Activated naive CD4-positive, alpha-beta T cell treated with anti-CD3 and anti-CD28 coated beads, Interleukin-2, amount 50 U/mL, for 72 hours (primary cell): ENCODE results near the gene BCAS3. TPM values are rescaled to one million over a fixed set of nuclear protein-coding genes. Genes with fewer than 3 reads are reported as not detected.

Experiments
- ATAC-seq, 2 donors: fragments of 150-1000 bp; cut with Tn5 transposase; 2 replicates each; pipeline ENCODE4 v1.10.0; 2021; ENCODE audit warnings: mild to moderate bottlenecking in 2 of 2, moderate library complexity in 2 of 2
- DNase-seq, 2 donors: peaks; one replicate each; pipeline ENCODE4 v3.0.0; 2021 to 2022; ENCODE audit warnings: low spot score in 2 of 2
- H3K27ac Mint-ChIP-seq, 2 donors: one replicate each; pipeline ENCODE4 v1.8.0; 2022; ENCODE audit warnings: mild to moderate bottlenecking in 2 of 2, mixed read lengths in 2 of 2
- H3K36me3 Mint-ChIP-seq, 2 donors: one replicate each; pipeline ENCODE4 v1.8.0; 2022; ENCODE audit warnings: mixed read lengths in 2 of 2
- H3K9me3 Mint-ChIP-seq, 2 donors: one replicate each; pipeline ENCODE4 v1.8.0; 2022; ENCODE audit warnings: mixed read lengths in 2 of 2
- total RNA-seq, 2 donors: library from RNA; stranded (reverse); gene quantifications; one replicate each; pipeline ENCODE4 v1.2.3, GENCODE V29; 2022

BCAS3 gene
- total RNA-seq, 2 donors from 2014 or later = 10.5 to 24.4 TPM

DNA sequence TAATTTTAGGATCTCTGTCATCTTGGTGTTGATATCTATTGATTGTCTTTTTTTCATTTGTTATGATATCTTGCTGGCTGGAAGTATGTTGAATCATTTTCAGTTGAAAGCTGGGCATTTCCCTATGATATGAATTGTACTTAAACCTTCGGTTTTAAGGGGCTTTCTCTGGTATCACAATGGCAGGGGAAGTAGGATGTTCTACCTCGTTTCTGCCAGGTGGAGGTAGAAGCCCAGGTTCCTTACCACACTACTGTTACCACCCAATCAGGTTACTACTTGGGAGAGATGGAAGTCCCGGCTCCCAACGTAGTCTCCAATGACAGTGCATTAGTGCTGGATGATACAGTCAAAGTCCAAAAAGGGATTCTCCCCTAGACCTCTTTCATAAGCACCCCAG lies 440.3 kb downstream of the BCAS3 start:
- Mint-ChIP-seq H3K27ac (no peak overlapping the region), H3K9me3 (peaks cover 0 to 10% of the 10 kb centered on the region in 2 donors)
- no peak for ATAC-seq

DNA sequence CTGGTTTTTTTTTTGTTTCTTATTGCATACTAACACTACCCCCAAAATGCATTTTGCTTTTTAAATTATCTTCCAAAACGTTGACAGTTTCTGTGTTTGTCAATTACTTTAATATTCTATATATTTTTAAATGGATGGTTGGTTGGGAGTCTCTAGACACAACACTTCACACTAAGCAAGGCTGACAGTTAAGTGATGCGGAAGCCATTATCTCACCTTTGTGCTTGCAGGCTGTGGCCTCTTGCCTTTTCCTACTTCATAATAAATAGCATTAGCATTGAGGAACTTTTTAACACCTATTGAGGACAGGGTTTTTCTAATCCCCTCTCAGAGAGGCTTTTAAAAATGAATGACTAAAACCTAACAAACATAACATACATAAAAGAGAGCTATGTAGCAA lies 441.2 kb downstream of the BCAS3 start:
- ATAC-seq (no peak), DNase-seq (no peak)
- Mint-ChIP-seq H3K27ac (no peak overlapping the region), H3K9me3 (peaks cover 0 to 10% of the 10 kb centered on the region in 2 donors), H3K36me3 (peaks cover 0 to 7% of the 10 kb centered on the region in 2 donors)

More for the DNA sequence above, 440.3 kb downstream of the BCAS3 start:
- DNase-seq = no peak
- H3K36me3 Mint-ChIP-seq = peaks cover 0 to 7% of the 10 kb centered on the region in 2 donors

DNA sequence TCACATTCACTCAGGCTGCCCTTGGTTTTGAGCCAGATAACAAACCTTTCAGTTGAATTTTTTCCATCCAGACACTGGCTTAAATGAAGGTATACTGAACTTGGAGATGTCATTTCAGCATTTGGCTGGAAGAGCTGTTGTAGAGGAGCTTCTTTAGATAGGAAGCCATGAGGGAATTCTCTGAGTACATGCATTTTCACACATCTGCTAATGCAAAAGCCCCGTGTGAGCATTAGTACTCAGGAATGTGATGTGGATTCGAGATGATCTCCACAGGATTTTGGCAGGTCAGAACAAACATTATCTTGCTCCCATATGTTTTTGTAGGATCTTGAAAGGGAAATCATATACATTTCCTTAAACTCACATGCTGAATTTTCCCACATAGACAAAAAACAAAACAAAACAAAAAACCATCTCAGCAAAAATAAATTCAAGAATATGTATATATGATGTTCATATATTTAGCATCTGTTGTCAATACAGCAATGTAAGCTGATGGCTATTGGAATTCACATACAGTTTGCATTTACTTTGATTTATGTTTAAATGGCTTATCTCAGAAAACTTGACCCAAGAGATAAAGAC lies 444.8 kb downstream of the BCAS3 start:
- ATAC-seq = no peak
- no peak for DNase-seq
- Mint-ChIP-seq H3K9me3 (no peaks in the 10 kb centered on the region), H3K36me3 (no peaks in the 10 kb centered on the region), H3K27ac (no peak overlapping the region)

DNA sequence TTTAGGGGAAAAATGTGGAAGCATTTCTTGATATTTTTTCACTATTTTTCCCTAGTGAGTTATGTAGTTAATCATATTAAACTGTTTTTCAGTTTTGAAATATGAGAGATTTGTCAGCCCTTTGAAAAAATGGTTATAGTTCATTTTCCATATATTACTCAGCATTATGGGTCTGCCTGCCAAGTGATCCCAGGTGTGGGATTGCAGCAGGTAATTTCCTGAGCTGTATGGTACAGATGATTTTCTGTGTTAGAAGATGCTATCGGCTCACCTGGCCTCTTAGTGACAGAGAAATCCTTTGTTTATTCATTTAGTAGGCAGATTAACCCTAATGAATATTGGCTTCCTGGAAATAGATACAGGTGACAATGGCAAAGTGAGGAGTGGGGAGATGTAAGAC lies 446.9 kb downstream of the BCAS3 start:
- Mint-ChIP-seq H3K36me3 (no peaks in the 10 kb centered on the region), H3K9me3 (no peaks in the 10 kb centered on the region), H3K27ac (no peak overlapping the region)
- DNase-seq (no peak), ATAC-seq (no peak)

DNA sequence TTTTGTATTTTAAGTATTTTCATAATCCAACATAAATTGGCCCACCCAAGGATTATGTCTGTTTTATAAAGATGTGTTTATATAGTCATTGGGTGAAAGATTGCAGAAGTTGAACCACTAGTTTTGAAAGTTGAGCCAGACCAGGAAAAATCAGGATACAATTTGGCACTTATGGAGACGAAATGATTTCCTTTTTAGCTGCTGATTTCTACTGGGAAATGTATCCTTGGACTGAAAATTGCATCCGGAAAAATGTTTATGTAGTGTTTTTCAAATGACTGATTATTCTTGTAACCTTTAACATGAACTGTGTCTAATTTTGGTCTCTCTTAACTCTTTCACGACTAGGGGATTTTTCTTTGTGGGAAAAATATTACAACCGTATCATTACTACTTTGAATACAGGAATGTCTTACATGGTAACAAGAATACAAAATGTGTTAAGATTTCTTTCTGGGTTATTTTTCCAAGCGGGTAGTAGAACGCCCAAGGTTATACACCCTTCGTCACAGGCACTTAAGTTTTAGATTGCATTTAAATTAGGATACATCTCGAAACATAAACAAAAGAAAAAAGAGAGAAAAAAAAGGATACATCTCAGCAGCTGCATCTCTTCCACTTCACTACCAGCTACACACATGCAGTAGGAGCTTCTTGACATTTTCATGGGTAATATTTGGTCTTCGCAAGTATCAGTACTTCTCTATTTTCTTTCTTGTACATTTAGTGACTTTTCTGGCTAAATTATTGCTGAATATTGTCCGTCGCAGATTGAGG lies 449.0 kb downstream of the BCAS3 start:
- ATAC-seq (no peak), DNase-seq (no peak)
- Mint-ChIP-seq H3K36me3 (peaks cover 0 to 4% of the 10 kb centered on the region in 2 donors), H3K9me3 (no peaks in the 10 kb centered on the region), H3K27ac (no peak overlapping the region)

DNA sequence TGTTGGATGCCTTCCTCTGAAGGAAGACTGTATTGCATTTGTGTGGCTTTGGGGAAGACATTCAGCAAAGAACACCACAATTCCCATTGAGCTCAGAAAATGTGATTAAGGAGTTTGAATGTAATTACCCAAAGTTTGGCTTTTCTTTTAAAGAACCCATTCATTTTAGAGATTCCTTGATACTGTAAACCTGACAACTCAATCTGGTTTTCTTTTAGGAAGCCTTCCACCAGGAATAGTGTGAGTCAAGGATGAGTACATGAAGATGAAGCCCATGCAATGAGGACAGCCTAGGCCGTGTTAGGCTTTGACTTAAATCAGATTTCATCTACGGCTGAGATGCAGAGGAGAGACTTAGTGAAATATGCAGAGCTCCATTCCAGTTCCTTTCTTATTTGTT lies 450.3 kb downstream of the BCAS3 start:
- no peaks in the 10 kb centered on the region for H3K9me3 Mint-ChIP-seq
- DNase-seq (no peak), ATAC-seq (no peak)
- H3K27ac Mint-ChIP-seq = no peak overlapping the region
- peaks cover 0 to 4% of the 10 kb centered on the region in 2 donors for H3K36me3 Mint-ChIP-seq

DNA sequence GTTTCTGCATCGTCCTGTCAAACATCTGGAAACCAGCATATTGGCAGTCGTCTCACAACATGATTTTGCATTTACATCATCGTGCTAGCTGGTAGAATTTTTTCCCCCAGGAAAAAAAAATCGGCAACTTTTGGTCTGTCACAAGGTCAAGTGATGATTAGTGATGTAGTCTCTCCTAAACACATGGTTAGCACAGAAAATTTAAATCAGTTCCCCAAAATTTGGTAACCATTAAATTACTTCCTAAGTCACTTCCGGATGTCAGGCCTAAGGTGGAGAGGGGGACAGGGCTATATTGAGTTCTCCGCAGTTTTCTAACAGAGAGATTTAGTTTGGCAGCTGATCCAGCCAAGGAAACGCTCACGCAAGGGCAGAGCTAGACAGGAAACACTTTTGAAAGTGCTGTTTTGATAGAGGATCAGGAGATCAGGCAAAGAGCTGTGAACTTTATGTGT lies 451.0 kb downstream of the BCAS3 start:
- no peaks in the 10 kb centered on the region for H3K9me3 Mint-ChIP-seq
- ATAC-seq (no peak), DNase-seq (no peak)
- H3K27ac Mint-ChIP-seq = no peak overlapping the region
- peaks cover 0 to 4% of the 10 kb centered on the region in 2 donors for H3K36me3 Mint-ChIP-seq

DNA sequence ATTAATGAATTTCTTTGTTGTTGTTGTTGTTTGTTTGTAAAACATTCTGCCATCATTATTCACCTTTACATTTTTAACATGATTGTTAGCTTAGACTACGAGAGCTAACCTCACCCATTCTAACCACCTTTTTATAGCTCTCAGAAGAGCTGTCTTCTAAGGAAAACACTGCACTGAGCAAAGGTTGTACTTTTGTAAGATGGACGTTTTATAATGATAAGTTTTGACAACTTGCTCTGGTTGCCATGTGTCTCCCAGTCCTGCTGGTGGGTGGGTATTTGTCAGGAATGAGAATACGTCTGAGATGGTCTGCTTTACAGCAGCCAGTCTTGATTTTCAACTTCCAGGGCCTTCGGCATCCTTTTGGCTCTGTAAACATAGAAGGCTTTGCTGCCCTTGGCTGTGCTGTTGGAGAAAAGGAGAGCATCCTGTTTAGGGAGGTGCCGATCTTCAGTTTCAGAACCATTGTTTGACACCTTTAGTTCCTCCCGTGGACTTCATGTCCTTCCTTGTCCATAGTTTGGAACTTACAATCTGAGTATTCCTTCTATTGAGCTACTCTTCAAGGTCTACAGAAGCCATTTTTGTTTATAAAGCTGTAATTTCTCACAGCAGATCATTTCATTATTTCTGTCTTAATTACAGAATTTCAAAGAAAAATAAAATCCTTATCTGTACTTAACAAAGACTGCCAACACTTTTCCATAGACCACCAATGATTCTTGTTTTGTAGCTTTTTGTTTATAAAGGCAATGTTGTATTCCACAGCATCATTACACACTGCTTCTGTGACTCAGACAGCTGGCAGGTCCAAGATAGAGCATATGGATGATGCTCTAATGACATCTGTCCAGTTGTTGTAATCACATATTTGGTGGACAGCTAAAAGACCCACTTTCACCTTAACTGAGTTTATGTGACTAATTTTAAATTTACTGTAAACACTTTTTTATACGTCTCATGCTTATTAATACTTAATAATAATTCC lies 451.9 kb downstream of the BCAS3 start:
- Mint-ChIP-seq H3K27ac (no peak overlapping the region), H3K9me3 (no peaks in the 10 kb centered on the region), H3K36me3 (peaks cover 0 to 4% of the 10 kb centered on the region in 2 donors)
- no peak for ATAC-seq
- DNase-seq = no peak

DNA sequence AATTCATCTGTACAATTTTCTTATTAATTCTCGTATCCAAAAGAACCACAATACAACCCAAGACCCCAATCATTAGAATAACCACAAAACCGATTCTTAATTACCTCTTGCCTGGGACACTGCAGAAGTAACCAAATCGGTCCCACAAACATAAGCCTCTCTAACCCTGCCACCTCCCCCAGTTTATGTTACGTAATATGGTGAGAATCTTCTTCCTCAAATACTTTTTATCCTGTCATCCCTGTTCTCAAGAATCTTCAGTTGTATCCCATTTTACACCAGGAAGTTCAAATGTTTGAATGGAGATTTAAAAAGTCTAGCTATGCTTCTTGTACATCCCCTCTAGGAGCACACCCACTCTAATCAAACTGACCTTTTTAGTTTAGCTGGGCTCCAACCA lies 452.7 kb downstream of the BCAS3 start:
- peaks cover 0 to 4% of the 10 kb centered on the region in 2 donors for H3K36me3 Mint-ChIP-seq
- H3K27ac Mint-ChIP-seq = no peak overlapping the region
- DNase-seq = no peak
- no peak for ATAC-seq
- H3K9me3 Mint-ChIP-seq = no peaks in the 10 kb centered on the region

DNA sequence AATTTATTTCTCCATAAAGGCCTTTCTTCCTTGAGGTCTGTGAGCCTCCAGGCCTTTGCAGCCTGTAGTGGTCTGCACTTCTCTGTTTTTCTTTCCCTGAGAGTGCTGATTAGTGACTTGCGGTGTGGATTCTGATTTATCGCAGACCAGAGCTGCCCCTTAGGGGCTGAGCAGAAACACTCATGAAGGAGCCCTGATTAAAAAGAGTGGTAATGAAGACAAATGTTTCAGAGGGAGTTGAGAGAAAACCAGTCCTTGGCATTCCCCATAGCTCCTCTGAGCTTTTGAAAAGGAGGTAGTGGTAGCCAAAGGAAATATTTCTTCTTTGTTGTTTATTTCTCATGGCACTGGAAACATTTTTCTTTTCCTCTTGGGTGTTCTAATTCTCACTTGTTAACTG lies 453.9 kb downstream of the BCAS3 start:
- Mint-ChIP-seq H3K27ac (no peak overlapping the region), H3K36me3 (peaks cover 0 to 4% of the 10 kb centered on the region in 2 donors), H3K9me3 (no peaks in the 10 kb centered on the region)
- no peak for DNase-seq
- ATAC-seq = no peak

DNA sequence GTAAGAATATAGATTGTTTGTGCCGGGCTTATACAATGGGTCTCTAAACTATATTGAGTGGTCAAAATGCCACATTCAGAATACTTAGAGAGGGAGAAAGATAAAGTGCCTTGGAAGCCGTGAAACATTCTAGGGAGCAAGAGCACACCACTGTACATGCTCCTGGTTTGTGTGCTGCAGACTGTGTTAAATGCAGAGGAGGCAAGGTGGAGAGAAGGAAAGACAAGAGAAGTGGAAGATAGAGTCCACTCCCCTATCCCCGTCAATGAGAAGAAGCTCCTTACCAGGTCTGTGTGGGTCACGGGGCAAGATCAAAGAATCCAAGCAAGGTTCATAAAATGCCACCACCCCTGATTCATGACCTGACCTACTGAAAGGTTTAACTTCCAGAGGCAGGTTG lies 454.9 kb downstream of the BCAS3 start:
- H3K27ac Mint-ChIP-seq = no peak overlapping the region
- H3K9me3 Mint-ChIP-seq = no peaks in the 10 kb centered on the region
- peaks cover 0 to 4% of the 10 kb centered on the region in 2 donors for H3K36me3 Mint-ChIP-seq
- ATAC-seq (no peak), DNase-seq (no peak)

DNA sequence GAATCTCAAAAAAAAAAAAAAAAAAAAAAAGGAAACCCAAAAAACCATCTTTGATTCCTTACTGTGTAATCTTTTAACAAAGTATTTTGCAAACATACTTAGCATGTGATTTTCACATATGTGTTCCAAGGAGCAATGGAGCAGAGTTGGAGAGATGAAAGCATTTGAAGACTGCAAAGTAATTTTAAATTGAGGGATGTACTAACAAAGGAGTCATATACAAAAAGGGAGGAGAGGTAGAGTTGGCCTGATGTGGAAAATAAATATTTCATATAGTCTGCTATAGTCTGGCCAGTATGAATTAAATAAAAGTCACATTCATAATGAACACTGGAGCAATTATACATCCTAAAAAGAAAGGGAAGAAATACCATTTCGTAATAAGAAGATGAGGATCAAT lies 456.2 kb downstream of the BCAS3 start:
- ATAC-seq = no peak
- H3K36me3 Mint-ChIP-seq = peaks cover 0 to 4% of the 10 kb centered on the region in 2 donors
- DNase-seq = no peak
- H3K9me3 Mint-ChIP-seq = no peaks in the 10 kb centered on the region
- H3K27ac Mint-ChIP-seq = no peak overlapping the region

DNA sequence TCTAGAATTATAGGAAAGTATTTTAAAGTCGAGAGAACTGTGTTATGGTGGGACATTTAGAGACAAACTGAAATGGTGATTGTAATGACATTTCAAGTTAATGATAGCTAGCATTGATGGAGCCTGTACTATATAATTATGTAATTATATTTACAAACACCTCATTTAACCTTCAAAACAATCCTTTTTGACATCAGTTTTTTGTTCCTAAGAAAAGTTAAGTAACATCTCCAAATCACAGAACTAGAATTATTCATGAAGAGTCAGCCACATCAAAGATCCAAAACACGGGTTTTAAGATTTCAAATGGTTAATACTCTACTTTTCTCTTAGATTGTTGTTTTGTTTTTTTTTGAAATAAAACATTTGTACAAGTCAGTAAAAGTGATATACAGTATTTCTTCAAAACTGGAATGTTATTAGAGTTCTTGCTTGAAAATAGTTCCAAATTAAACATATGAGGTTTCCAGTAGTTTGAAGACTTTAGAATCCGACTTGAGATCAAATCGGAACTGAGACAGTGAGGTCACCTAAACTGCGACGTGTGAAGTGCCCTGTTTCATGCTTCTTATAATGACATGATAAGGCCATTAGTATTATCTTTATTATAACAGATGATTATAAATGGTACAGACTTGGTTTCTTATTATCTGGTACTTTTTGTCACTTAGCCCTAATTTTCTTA lies 457.0 kb downstream of the BCAS3 start:
- Mint-ChIP-seq H3K9me3 (no peaks in the 10 kb centered on the region), H3K27ac (no peak overlapping the region), H3K36me3 (peaks cover 0 to 4% of the 10 kb centered on the region in 2 donors)
- ATAC-seq = no peak
- DNase-seq = no peak

DNA sequence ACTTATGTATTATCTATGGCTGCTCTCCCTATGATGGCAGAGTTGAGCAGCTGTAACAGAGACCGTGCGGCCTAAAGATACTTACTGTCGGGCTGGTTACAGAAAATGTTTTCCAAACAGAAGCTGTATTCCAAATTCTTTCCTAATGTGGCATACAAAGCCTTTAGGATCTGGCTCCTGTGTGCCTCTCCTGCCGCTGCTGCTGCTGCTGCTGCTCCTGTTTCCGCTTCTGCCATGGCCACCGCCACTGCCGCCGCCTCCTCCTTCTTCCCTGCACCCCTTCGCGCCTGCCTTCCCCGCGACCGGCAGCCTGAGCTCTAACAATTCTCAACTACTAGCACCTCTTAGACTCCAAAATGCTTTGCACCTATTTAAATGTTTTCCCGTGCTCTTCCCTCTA lies 458.1 kb downstream of the BCAS3 start:
- no peaks in the 10 kb centered on the region for H3K9me3 Mint-ChIP-seq
- no peak overlapping the region for H3K27ac Mint-ChIP-seq
- DNase-seq = no peak
- no peak for ATAC-seq
- no peaks in the 10 kb centered on the region for H3K36me3 Mint-ChIP-seq

DNA sequence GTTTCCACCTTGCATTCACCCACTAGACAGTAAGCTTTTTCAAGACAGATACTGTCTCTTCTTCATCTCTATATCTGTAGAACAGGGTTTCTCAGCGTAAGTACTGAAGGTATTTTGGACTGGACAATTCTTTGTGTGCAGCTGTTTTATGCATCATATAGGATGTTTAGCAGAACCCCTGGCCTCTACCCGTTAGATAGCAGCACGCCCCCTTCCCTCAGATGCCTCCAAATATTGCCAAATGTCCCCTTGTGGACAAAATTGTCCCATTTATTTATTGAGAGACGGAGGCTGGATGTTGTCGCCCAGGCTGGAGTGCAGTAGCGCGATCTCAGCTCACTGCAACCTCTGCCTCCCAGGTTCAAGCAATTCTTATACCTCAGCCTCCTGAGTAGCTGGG lies 458.6 kb downstream of the BCAS3 start:
- Mint-ChIP-seq H3K36me3 (no peaks in the 10 kb centered on the region), H3K27ac (no peak overlapping the region), H3K9me3 (no peaks in the 10 kb centered on the region)
- no peak for ATAC-seq
- no peak for DNase-seq

DNA sequence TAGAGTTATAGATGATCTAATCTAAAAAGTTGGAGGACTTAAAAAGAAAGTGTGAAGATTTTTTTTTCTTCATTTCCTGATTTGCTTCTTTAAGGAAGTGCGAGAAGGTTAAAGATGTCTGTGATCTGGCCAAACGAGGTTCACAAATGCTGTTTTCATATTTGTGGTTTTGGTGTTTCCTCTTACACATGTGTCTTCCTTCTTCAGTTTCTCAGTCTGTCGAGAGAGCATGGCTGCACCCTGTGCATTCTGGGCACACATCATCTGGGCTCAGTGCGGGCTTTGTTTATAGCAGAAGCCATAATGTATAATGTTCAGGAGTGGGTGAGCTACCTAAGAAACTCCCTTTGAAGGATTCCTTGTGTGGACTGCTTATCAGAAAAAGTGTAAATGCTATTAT lies 461.6 kb downstream of the BCAS3 start:
- DNase-seq (peak in 1 of 2 donors; percentile 14), ATAC-seq (peak; percentile 92 to 96)
- Mint-ChIP-seq H3K36me3 (no peaks in the 10 kb centered on the region), H3K27ac (peak overlapping the region in 1 of 2 donors; percentile 13), H3K9me3 (no peaks in the 10 kb centered on the region)
